NCI-H2029 treated with DMSO at 0.1 percent for 48 hours (cell line): ENCODE measurements around the gene LNX1.
A peak's percentile ranks its signal among the peaks of the same experiment; 100 is the strongest.
"Not testable (repeated sequence)": the region's sequence is repeated elsewhere in the genome, so short reads cannot be mapped to it uniquely, and the experiment has no call there.

Experiments
- DNase-seq: peaks from one replicate; lab custom pipeline; 2025; lab: John Stamatoyannopoulos, UW

LNX1 gene

GRCh38 chr4:53456178-53456577, 135.1 kb downstream of the LNX1 start:
- DNase-seq = no peak

- no peak for DNase-seq
These were observed 135.5 kb downstream of the LNX1 start for GRCh38 chr4:53455766-53456165.

GRCh38 chr4:53453385-53453784, 137.9 kb downstream of the LNX1 start:
- DNase-seq = no peak

GRCh38 chr4:53450773-53451172, 140.5 kb downstream of the LNX1 start:
- no peak for DNase-seq

- no peak for DNase-seq
These were observed 146.3 kb downstream of the LNX1 start for GRCh38 chr4:53444954-53445353.

- DNase-seq = no peak
These were observed 149.7 kb downstream of the LNX1 start for GRCh38 chr4:53441564-53441963.

- DNase-seq = no peak
These were observed 155.0 kb downstream of the LNX1 start for GRCh38 chr4:53436251-53436650.

- no peak for DNase-seq
These were observed 158.5 kb downstream of the LNX1 start for GRCh38 chr4:53432528-53433424.

- DNase-seq = peak; percentile 2
These were observed 160.2 kb downstream of the LNX1 start for GRCh38 chr4:53431052-53431451.

- no peak for DNase-seq
These were observed 163.9 kb downstream of the LNX1 start for GRCh38 chr4:53427366-53427765.

GRCh38 chr4:53424280-53424679, 167.0 kb downstream of the LNX1 start:
- DNase-seq = no peak

GRCh38 chr4:53422367-53422766, 168.9 kb downstream of the LNX1 start:
- DNase-seq = no peak

- DNase-seq = no peak
These were observed 169.5 kb downstream of the LNX1 start for GRCh38 chr4:53421791-53422190.

GRCh38 chr4:53419208-53419607, 172.1 kb downstream of the LNX1 start:
- no peak for DNase-seq

- not testable (repeated sequence) for DNase-seq
These were observed 181.8 kb downstream of the LNX1 start for GRCh38 chr4:53409479-53409878.
